Measurements from ENCODE around the gene RNF212B. TPM values are rescaled to one million over a fixed set of nuclear protein-coding genes. Genes with fewer than 3 reads are reported as not detected.

RNF212B gene
- total and polyA plus RNA-seq, 2 of the 13 experiments (the other 11 are each of a cell fraction or from before 2014, with no cell fraction given), result 0.05 TPM; not detected in 1

GRCh38 chr14:23302290-23303225 is 64.8 kb downstream of the RNF212B start, which contains the start of gene PPP1R3E (continued):
- TF ChIP-seq ZHX1 (CRISPR knock-in tag; IDR thresholded peaks at IDR 0.05; ENCODE audit: low read depth) (peak; percentile 94), PTBP1 (IDR thresholded peaks at IDR 0.05; ENCODE audit: low read depth, low read length, poor library complexity, severe bottlenecking) (peak; percentile 1), YEATS2 (CRISPR knock-in tag; IDR thresholded peaks at IDR 0.05; ENCODE audit: borderline replicate concordance) (peak; percentile 69), GATAD2A (CRISPR knock-in tag; IDR thresholded peaks at IDR 0.05) (peak; percentile 78), KLF11 (CRISPR knock-in tag; IDR thresholded peaks at IDR 0.05) (no peak), LRRFIP1 (CRISPR knock-in tag; conservative IDR thresholded peaks at IDR 0.05) (peak; percentile 66; the same call in 1 of the 2 replicates), ZNF605 (CRISPR knock-in tag; IDR thresholded peaks at IDR 0.05) (peak; percentile 93), ZNF597 (CRISPR knock-in tag; IDR thresholded peaks at IDR 0.05) (no peak), UBTF (CRISPR knock-in tag; IDR thresholded peaks at IDR 0.05) (peak; percentile 87), SP1 (IDR thresholded peaks at IDR 0.05) (no peak), SP1 (CRISPR knock-in tag; IDR thresholded peaks at IDR 0.05) (peak; percentile 49), ZNF839 (CRISPR knock-in tag; IDR thresholded peaks at IDR 0.05; ENCODE audit: borderline replicate concordance) (peak; percentile 61; the same call in 1 of the 2 replicates), TAF15 (IDR thresholded peaks at IDR 0.05; ENCODE audit: low read depth, low read length, poor library complexity, severe bottlenecking) (peak; percentile 35), MZF1 (CRISPR knock-in tag; IDR thresholded peaks at IDR 0.05; ENCODE audit: borderline replicate concordance) (peak; percentile 96), ZEB1 (IDR thresholded peaks at IDR 0.05; ENCODE audit: insufficient replicate concordance, low read depth) (no peak), SIN3B (IDR thresholded peaks at IDR 0.05; ENCODE audit: low read length) (no peak; the same call in 1 of the 2 replicates), ZNF570 (CRISPR knock-in tag; IDR thresholded peaks at IDR 0.05; ENCODE audit: borderline replicate concordance) (peak; percentile 52; the same call in 1 of the 2 replicates), HBP1 (CRISPR knock-in tag; IDR thresholded peaks at IDR 0.05; ENCODE audit: low read depth) (peak; percentile 84; the same call in 1 of the 2 replicates)

Measured in HepG2 (cell line).